Suprapubic skin (tissue), 3 donors: Measurements from ENCODE around the gene ITPR2.

Experiments used
- POLR2A ChIP-seq, 2 donors: fragments of 450-650 bp; IDR thresholded peaks; one replicate each; pipeline ENCODE4 v1.6.1; 2017; ENCODE audit warnings: antibody characterized with exemption in 2 of 2, mild to moderate bottlenecking in 2 of 2, moderate library complexity in 2 of 2
- TF ChIP-seq, protein P1 (sequence below), 2 donors: fragments of 200-600 bp in 1 of 2; fragments of 450-650 bp in 1 of 2; sonication (generic) in 1 of 2; IDR thresholded peaks; one replicate each; pipeline ENCODE4 v1.5.1; 2016 to 2019; ENCODE audit warnings: antibody characterized with exemption in 2 of 2, mild to moderate bottlenecking in 1 of 2, moderate library complexity in 1 of 2

- TF ChIP-seq POLR2A (IDR thresholded peaks at IDR 0.05), result peak in 1 of 2 donors; percentile 64
- TF ChIP-seq, protein P1, sequence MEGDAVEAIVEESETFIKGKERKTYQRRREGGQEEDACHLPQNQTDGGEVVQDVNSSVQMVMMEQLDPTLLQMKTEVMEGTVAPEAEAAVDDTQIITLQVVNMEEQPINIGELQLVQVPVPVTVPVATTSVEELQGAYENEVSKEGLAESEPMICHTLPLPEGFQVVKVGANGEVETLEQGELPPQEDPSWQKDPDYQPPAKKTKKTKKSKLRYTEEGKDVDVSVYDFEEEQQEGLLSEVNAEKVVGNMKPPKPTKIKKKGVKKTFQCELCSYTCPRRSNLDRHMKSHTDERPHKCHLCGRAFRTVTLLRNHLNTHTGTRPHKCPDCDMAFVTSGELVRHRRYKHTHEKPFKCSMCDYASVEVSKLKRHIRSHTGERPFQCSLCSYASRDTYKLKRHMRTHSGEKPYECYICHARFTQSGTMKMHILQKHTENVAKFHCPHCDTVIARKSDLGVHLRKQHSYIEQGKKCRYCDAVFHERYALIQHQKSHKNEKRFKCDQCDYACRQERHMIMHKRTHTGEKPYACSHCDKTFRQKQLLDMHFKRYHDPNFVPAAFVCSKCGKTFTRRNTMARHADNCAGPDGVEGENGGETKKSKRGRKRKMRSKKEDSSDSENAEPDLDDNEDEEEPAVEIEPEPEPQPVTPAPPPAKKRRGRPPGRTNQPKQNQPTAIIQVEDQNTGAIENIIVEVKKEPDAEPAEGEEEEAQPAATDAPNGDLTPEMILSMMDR (IDR thresholded peaks at IDR 0.05), result peak in 1 of 2 donors; percentile 32
These were observed at the start of gene ITPR2 for GRCh38 chr12:26832822-26833742.
